ENCODE results near the gene AP2B1. TPM values are rescaled to one million over a fixed set of nuclear protein-coding genes. Genes with fewer than 3 reads are reported as not detected.

AP2B1 gene
- total RNA-seq, 1 experiment from 2014 or later = 217 TPM

DNA sequence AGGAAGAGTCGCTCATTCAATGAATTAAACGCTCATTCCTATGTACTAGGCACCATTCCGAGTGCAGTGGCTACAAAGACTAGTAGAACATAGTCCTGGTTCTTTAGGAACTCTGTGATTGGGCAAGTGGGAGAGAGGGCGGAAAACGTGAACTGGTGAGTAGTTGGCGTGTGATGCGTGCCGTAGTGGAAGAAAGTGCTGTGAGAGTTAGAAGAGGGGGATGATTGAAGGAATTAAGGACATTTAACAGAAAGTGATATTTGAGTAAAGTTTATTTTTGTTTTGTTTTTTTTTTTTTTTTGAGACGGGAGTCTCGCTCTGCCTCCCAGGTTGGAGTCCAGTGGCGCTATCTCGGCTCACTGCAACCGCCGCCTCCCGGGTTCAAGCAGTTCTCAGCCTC lies 18.6 kb upstream of the AP2B1 start:
- no peak for DNase-seq
- Histone ChIP-seq H3K27me3 (ENCODE audit: insufficient read depth, low read length) (no peaks in the 10 kb centered on the region), H3K79me1 (ENCODE audit: insufficient read depth, low read depth, low read length, poor library complexity, severe bottlenecking) (peaks cover 6% of the 10 kb centered on the region), H3T11ph (ENCODE audit: low read length) (no peak overlapping the region), H3K4me1 (ENCODE audit: insufficient read depth, low read length) (no peaks in the 10 kb centered on the region), H3K56ac (ENCODE audit: insufficient read length, low read depth, low read length) (no peak overlapping the region), H3K4me2 (ENCODE audit: insufficient read depth, insufficient read length, low read length) (peak overlapping the region; percentile 87), H3K23me2 (ENCODE audit: insufficient read length, low read depth, low read length, poor library complexity, severe bottlenecking) (no peaks in the 10 kb centered on the region), H3K14ac (ENCODE audit: insufficient read depth, low read length) (no peak overlapping the region), H4K91ac (ENCODE audit: insufficient read length, low read depth, low read length) (no peak overlapping the region), H3K23ac (ENCODE audit: insufficient read length, low read depth, low read length) (no peak overlapping the region), H2BK5ac (ENCODE audit: insufficient read length, low read length) (no peak overlapping the region), H4K20me1 (ENCODE audit: control insufficient read depth, insufficient read depth, insufficient read length) (no peaks in the 10 kb centered on the region), H2AFZ (ENCODE audit: low read length) (no peak overlapping the region), H3K79me2 (ENCODE audit: insufficient read depth, low read length) (peaks cover 10% of the 10 kb centered on the region; the same call in 1 of the 2 replicates), H2BK120ac (ENCODE audit: low read depth, low read length, poor library complexity, severe bottlenecking) (no peak overlapping the region), H3K9ac (ENCODE audit: extremely low read depth, insufficient read length, low read length) (peak overlapping the region; percentile 93), H3K18ac (ENCODE audit: insufficient read length, low read depth, low read length) (no peak overlapping the region), H2BK12ac (ENCODE audit: insufficient read length, low read depth, low read length) (no peak overlapping the region), H2BK15ac (ENCODE audit: low read depth, low read length) (no peak overlapping the region), H3K27ac (ENCODE audit: insufficient read length, low read depth, low read length) (no peak overlapping the region), H3K4ac (ENCODE audit: low read depth, low read length) (no peak overlapping the region), H4K5ac (ENCODE audit: insufficient read length, low read depth, low read length) (no peak overlapping the region), H2BK20ac (ENCODE audit: low read depth, low read length, poor library complexity, severe bottlenecking) (no peak overlapping the region), H2AK5ac (ENCODE audit: insufficient read length, low read length) (no peak overlapping the region), H4K8ac (replicated peaks; ENCODE audit: insufficient read length, low read depth, low read length) (no peak overlapping the region), H3K9me3 (ENCODE audit: control insufficient read depth, low read depth, low read length) (no peaks in the 10 kb centered on the region)
- TF ChIP-seq, protein P1, sequence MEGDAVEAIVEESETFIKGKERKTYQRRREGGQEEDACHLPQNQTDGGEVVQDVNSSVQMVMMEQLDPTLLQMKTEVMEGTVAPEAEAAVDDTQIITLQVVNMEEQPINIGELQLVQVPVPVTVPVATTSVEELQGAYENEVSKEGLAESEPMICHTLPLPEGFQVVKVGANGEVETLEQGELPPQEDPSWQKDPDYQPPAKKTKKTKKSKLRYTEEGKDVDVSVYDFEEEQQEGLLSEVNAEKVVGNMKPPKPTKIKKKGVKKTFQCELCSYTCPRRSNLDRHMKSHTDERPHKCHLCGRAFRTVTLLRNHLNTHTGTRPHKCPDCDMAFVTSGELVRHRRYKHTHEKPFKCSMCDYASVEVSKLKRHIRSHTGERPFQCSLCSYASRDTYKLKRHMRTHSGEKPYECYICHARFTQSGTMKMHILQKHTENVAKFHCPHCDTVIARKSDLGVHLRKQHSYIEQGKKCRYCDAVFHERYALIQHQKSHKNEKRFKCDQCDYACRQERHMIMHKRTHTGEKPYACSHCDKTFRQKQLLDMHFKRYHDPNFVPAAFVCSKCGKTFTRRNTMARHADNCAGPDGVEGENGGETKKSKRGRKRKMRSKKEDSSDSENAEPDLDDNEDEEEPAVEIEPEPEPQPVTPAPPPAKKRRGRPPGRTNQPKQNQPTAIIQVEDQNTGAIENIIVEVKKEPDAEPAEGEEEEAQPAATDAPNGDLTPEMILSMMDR (conservative IDR thresholded peaks at IDR 0.05) = no peak
- Mint-ChIP-seq H3K27me3 (ENCODE audit: low read depth) (peaks cover 29% of the 10 kb centered on the region), H3K36me3 (ENCODE audit: insufficient read depth in 1 of 3, low read depth in 3 of 3) (peaks cover 0 to 8% (median 5%) of the 10 kb centered on the region in 3 experiments; a peak in 6 of 7 replicates), H3K4me3 (peak overlapping the region; percentile 88 to 94), H3K4me1 (peaks cover 7 to 18% of the 10 kb centered on the region in 2 experiments), H3K27ac (peak overlapping the region; percentile 16 to 98 (median 93); a peak in 6 of 7 replicates), H3K9me3 (no peaks in the 10 kb centered on the region)
- no CpG with 5 or more reads among the region's 15 CpGs for WGBS (ENCODE audit: extremely low coverage, insufficient read length, low lambda C conversion rate)

Measured in H9 (cell line).